Astrocyte (in vitro differentiated cells and primary cell): ENCODE data around the gene USP1. TPM values are rescaled to one million over a fixed set of nuclear protein-coding genes. Genes with fewer than 3 reads are reported as not detected.

ENCODE experiments used
- DNase-seq: peaks from one replicate; pipeline ENCODE4 v3.0.0-alpha.2; 2010; ENCODE audit warnings: low read depth
- FAIRE-seq: peaks from 2 replicates; lab custom pipeline; 2011; peaks lifted over from hg19 to GRCh38; lab: Jason Lieb, UNC
- H2AFZ ChIP-seq: 2 replicates; pipeline ENCODE4 v1.6.0; 2012; ENCODE audit warnings: low read depth, low read length, inconsistent platforms
- H3K27ac ChIP-seq: 2 replicates; pipeline ENCODE4 v1.5.1; 2011; ENCODE audit warnings: low read depth, low read length, inconsistent platforms
- H3K27me3 ChIP-seq: 2 replicates; pipeline ENCODE4 v1.6.0; 2011; ENCODE audit warnings: low read length, inconsistent platforms; ENCODE audit not compliant: insufficient read depth
- H3K36me3 ChIP-seq: 2 replicates; pipeline ENCODE4 v1.5.1; 2011; ENCODE audit warnings: low read length, inconsistent platforms; ENCODE audit not compliant: insufficient read depth
- H3K4me1 ChIP-seq: 2 replicates; pipeline ENCODE4 v1.5.1; 2011; ENCODE audit warnings: low read length, inconsistent platforms; ENCODE audit not compliant: insufficient read depth
- H3K4me2 ChIP-seq: 2 replicates; pipeline ENCODE4 v1.6.0; 2012; ENCODE audit warnings: low read length, inconsistent platforms
- H3K4me3 ChIP-seq: 2 replicates; pipeline ENCODE4 v1.5.1; 2011; ENCODE audit warnings: low read depth, mild to moderate bottlenecking, low read length, inconsistent platforms; ENCODE audit not compliant: insufficient read depth
- H3K79me2 ChIP-seq: 2 replicates; pipeline ENCODE4 v1.6.0; 2012; ENCODE audit warnings: mild to moderate bottlenecking, low read length, inconsistent platforms; ENCODE audit not compliant: insufficient read depth
- H3K9ac ChIP-seq: 2 replicates; pipeline ENCODE4 v1.6.0; 2012; ENCODE audit warnings: mild to moderate bottlenecking, low read length, inconsistent platforms
- H3K9me3 ChIP-seq: 2 replicates; pipeline ENCODE4 v1.5.1; 2012; ENCODE audit warnings: low read depth, mild to moderate bottlenecking, low read length, inconsistent platforms; ENCODE audit not compliant: insufficient read depth
- H4K20me1 ChIP-seq: 2 replicates; pipeline ENCODE4 v1.6.0; 2012; ENCODE audit warnings: low read length, inconsistent platforms; ENCODE audit not compliant: insufficient read depth
- H3K27ac Mint-ChIP-seq: one replicate; pipeline ENCODE4 v1.8.0; 2021; ENCODE audit warnings: mild to moderate bottlenecking, mixed read lengths; ENCODE audit not compliant: unreplicated experiment
- H3K27me3 Mint-ChIP-seq: one replicate; pipeline ENCODE4 v1.8.0; 2021; ENCODE audit warnings: low read depth, mixed read lengths; ENCODE audit not compliant: unreplicated experiment
- H3K36me3 Mint-ChIP-seq: one replicate; pipeline ENCODE4 v1.8.0; 2021; ENCODE audit warnings: low read depth, mixed read lengths; ENCODE audit not compliant: unreplicated experiment
- H3K4me1 Mint-ChIP-seq: one replicate; pipeline ENCODE4 v1.8.0; 2021; ENCODE audit warnings: low read depth, mixed read lengths; ENCODE audit not compliant: unreplicated experiment
- H3K4me3 Mint-ChIP-seq: one replicate; pipeline ENCODE4 v1.8.0; 2021; ENCODE audit warnings: mild to moderate bottlenecking, moderate library complexity, mixed read lengths; ENCODE audit not compliant: unreplicated experiment
- H3K9me3 Mint-ChIP-seq: one replicate; pipeline ENCODE4 v1.8.0; 2021; ENCODE audit warnings: mild to moderate bottlenecking, mixed read lengths; ENCODE audit not compliant: unreplicated experiment
- CTCF ChIP-seq: IDR thresholded peaks from 2 replicates; pipeline ENCODE4 v1.5.1; 2011; ENCODE audit warnings: low read depth, mild to moderate bottlenecking, inconsistent platforms, low read length, moderate library complexity; ENCODE audit not compliant: insufficient read depth
- EZH2 ChIP-seq: IDR thresholded peaks from 2 replicates; pipeline ENCODE4 v1.6.1; 2012; ENCODE audit warnings: mild to moderate bottlenecking, low read length, inconsistent platforms; ENCODE audit not compliant: insufficient read depth
- total RNA-seq: library from RNA; stranded (reverse); gene quantifications from 2 replicates; pipeline ENCODE4 v1.2.1, GENCODE V29; 2021

The USP1 gene
- total RNA-seq, 1 donor from 2014 or later, result 12.8 TPM

DNA sequence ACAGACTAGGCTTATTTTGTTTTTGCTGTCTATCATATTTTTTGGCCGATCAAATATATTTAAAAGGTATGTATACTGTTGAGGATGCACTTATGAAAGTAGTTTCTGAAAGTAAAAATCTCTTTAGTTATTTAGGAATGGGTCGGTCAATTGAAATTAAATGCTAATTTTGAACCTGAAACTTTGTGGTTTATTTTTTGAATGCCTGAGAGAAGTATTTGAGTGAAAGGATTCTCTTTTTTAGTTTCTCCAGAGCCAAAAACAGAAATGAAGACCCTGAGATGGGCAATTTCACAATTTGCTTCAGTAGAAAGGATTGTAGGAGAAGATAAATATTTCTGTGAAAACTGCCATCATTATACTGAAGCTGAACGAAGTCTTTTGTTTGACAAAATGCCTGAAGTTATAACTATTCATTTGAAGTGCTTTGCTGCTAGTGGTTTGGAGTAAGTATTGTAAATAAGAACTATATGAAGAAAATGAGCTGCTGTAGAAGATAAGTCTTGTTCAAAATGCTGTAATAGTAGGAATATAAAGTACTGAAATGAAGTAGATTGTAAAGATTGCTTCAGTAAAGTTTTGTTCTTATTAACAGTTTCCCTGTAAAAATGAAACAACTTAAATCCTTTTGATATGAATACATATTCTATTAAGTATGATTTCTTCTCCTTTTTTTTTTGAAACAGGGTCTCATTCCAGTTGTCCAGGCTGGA is 11.5 kb downstream of the USP1 start:
- H3K36me3 ChIP-seq, result peaks cover 36% of the 10 kb centered on the region
- H3K79me2 ChIP-seq, result peaks cover 9% of the 10 kb centered on the region
- FAIRE-seq, result no peak
- Mint-ChIP-seq H3K4me1 (no peaks in the 10 kb centered on the region), H3K36me3 (peaks cover 8% of the 10 kb centered on the region), H3K4me3 (no peak overlapping the region), H3K27ac (no peak overlapping the region), H3K9me3 (no peaks in the 10 kb centered on the region), H3K27me3 (no peaks in the 10 kb centered on the region)
- H3K27me3 ChIP-seq, result no peaks in the 10 kb centered on the region
- no peaks in the 10 kb centered on the region for H4K20me1 ChIP-seq
- H3K27ac ChIP-seq, result no peak overlapping the region
- H3K9me3 ChIP-seq, result no peaks in the 10 kb centered on the region
- no peak for TF ChIP-seq EZH2
- TF ChIP-seq CTCF, result no peak
- no peak overlapping the region for H3K4me3 ChIP-seq
- H3K4me1 ChIP-seq, result no peaks in the 10 kb centered on the region
- no peak overlapping the region for H3K4me2 ChIP-seq
- no peak overlapping the region for H3K9ac ChIP-seq
- H2AFZ ChIP-seq, result no peak overlapping the region
- no peak for DNase-seq

GRCh38 chr1:62450301-62450700 is 13.5 kb downstream of the USP1 start:
- Histone ChIP-seq H3K9me3 (no peaks in the 10 kb centered on the region), H3K27me3 (no peaks in the 10 kb centered on the region), H3K36me3 (peaks cover 39% of the 10 kb centered on the region), H3K79me2 (peaks cover 6% of the 10 kb centered on the region), H3K4me1 (no peaks in the 10 kb centered on the region), H3K4me2 (no peak overlapping the region), H3K9ac (no peak overlapping the region), H3K4me3 (no peak overlapping the region), H4K20me1 (no peaks in the 10 kb centered on the region), H2AFZ (no peak overlapping the region), H3K27ac (no peak overlapping the region)
- H3K27ac Mint-ChIP-seq, result no peak overlapping the region
- H3K4me3 Mint-ChIP-seq, result no peak overlapping the region
- TF ChIP-seq CTCF, result no peak
- TF ChIP-seq EZH2, result no peak
- peaks cover 8% of the 10 kb centered on the region for H3K36me3 Mint-ChIP-seq
- no peak for DNase-seq
- H3K27me3 Mint-ChIP-seq, result no peaks in the 10 kb centered on the region
- H3K4me1 Mint-ChIP-seq, result no peaks in the 10 kb centered on the region
- no peaks in the 10 kb centered on the region for H3K9me3 Mint-ChIP-seq
- FAIRE-seq, result no peak

DNA sequence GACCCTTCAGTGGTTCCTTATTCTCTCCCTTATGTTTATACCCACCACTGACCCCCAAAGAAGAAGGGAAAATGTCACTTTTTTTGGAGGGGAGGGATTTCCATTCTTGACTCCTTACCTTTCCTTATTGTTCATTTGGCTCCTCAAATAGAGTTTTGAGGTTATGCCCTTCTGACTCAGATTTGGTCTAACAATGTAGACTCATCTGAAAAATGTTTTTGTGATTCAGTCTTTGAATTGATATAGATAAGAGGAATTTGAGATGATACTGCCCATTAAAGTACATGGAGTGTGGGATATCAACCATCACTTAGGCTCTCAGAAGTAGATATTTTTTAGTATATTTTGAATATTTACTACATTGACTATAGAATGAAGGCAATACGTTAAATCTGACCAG is 16.1 kb downstream of the USP1 start:
- no peak for FAIRE-seq
- no peak for TF ChIP-seq EZH2
- no peak for TF ChIP-seq CTCF

More for the DNA sequence above, 16.1 kb downstream of the USP1 start:
- H3K4me2 ChIP-seq, result no peak overlapping the region
- H3K4me1 ChIP-seq, result no peaks in the 10 kb centered on the region
- peak; percentile 45 for DNase-seq
- H3K36me3 ChIP-seq, result peaks cover 36% of the 10 kb centered on the region
- Mint-ChIP-seq H3K9me3 (no peaks in the 10 kb centered on the region), H3K4me1 (no peaks in the 10 kb centered on the region), H3K4me3 (no peak overlapping the region), H3K27ac (no peak overlapping the region), H3K36me3 (peaks cover 8% of the 10 kb centered on the region), H3K27me3 (no peaks in the 10 kb centered on the region)
- no peaks in the 10 kb centered on the region for H3K27me3 ChIP-seq
- H2AFZ ChIP-seq, result no peak overlapping the region
- H3K27ac ChIP-seq, result no peak overlapping the region
- H3K9ac ChIP-seq, result no peak overlapping the region
- H3K79me2 ChIP-seq, result no peaks in the 10 kb centered on the region
- no peaks in the 10 kb centered on the region for H3K9me3 ChIP-seq
- no peaks in the 10 kb centered on the region for H4K20me1 ChIP-seq
- H3K4me3 ChIP-seq, result no peak overlapping the region
